H1 (cell line): Measurements from ENCODE around the gene SSNA1. TPM values are rescaled to one million over a fixed set of nuclear protein-coding genes. Genes with fewer than 3 reads are reported as not detected.
A peak's percentile ranks its signal among the peaks of the same experiment; 100 is the strongest.

Source experiments
- CTCF ChIA-PET: fragments of 300-600 bp; sonication (Branson Sonifier 250); formaldehyde crosslinking; loops from one replicate; lab custom pipeline; 2021; ENCODE audit not compliant: partially characterized antibody; lab: Charles Lee
- POLR2A ChIA-PET: fragments of 300-600 bp; sonication (Branson Sonifier 250); formaldehyde crosslinking; loops from one replicate; lab custom pipeline; 2021; ENCODE audit warnings: inconsistent platforms; ENCODE audit not compliant: partially characterized antibody; lab: Charles Lee
- DNase-seq, 2 experiments: peaks; one replicate each; pipeline versions ENCODE4 v3.0.0 to v3.0.0-alpha.2; 2010 to 2022; ENCODE audit warnings: low spot score in 2 of 2, low read depth in 1 of 2, mixed read lengths in 1 of 2
- FAIRE-seq: peaks from 2 replicates; lab custom pipeline; 2011; peaks lifted over from hg19 to GRCh38; lab: Jason Lieb, UNC
- H2AFZ ChIP-seq: 2 replicates; pipeline ENCODE4 v1.8.1; 2012; ENCODE audit warnings: low read length, inconsistent platforms
- H2AK5ac ChIP-seq: 2 replicates; pipeline ENCODE4 v1.6.1; 2013; ENCODE audit warnings: low read depth, low read length
- H2BK120ac ChIP-seq: replicated peaks from 2 replicates; pipeline ENCODE3; 2013; ENCODE audit warnings: low read depth, low read length, inconsistent platforms
- H2BK12ac ChIP-seq: 2 replicates; pipeline ENCODE4 v1.6.1; 2013; ENCODE audit warnings: low read depth, low read length
- H2BK15ac ChIP-seq: 2 replicates; pipeline ENCODE4 v1.6.1; 2013; ENCODE audit warnings: low read length
- H2BK20ac ChIP-seq: 2 replicates; pipeline ENCODE4 v1.6.1; 2013; ENCODE audit warnings: low read length
- H2BK5ac ChIP-seq: 2 replicates; pipeline ENCODE4 v1.6.1; 2013; ENCODE audit warnings: low read depth, low read length
- H3K14ac ChIP-seq: 2 replicates; pipeline ENCODE4 v1.6.1; 2013; ENCODE audit warnings: inconsistent platforms; ENCODE audit not compliant: insufficient read length
- H3K18ac ChIP-seq: 2 replicates; pipeline ENCODE4 v1.6.1; 2013; ENCODE audit warnings: low read length; ENCODE audit errors: extremely low read depth
- H3K23ac ChIP-seq: 2 replicates; pipeline ENCODE4 v1.6.1; 2013; ENCODE audit warnings: inconsistent platforms; ENCODE audit not compliant: insufficient read length
- H3K23me2 ChIP-seq: 2 replicates; pipeline ENCODE4 v1.6.1; 2013; ENCODE audit warnings: low read depth, low read length
- H3K27ac ChIP-seq: 2 replicates; pipeline ENCODE4 v1.6.1; 2011; ENCODE audit warnings: low read depth, low read length, inconsistent platforms
- H3K27me3 ChIP-seq, 4 experiments: replicated peaks in 1 of 4; 1 replicate in 1 of 4; 2 replicates in 3 of 4; pipeline versions ENCODE4 v1.6.1 to v1.8.1; 2011 to 2013; ENCODE audit warnings: low read length in 3 of 4, mild to moderate bottlenecking in 3 of 4, inconsistent platforms in 2 of 4, mixed read lengths in 2 of 4, moderate library complexity in 1 of 4; ENCODE audit not compliant: control insufficient read depth in 3 of 4, insufficient read depth in 3 of 4; ENCODE audit errors: extremely low read depth in 1 of 4
- H3K36me3 ChIP-seq, 4 experiments: 2 replicates each; pipeline versions ENCODE4 v1.6.1 to v1.8.1; 2011 to 2013; ENCODE audit warnings: mild to moderate bottlenecking in 4 of 4, low read length in 3 of 4, moderate library complexity in 2 of 4, control low read depth in 1 of 4, inconsistent platforms in 1 of 4; ENCODE audit not compliant: insufficient read depth in 4 of 4, control insufficient read depth in 2 of 4
- H3K4ac ChIP-seq: replicated peaks from 2 replicates; pipeline ENCODE3; 2013; ENCODE audit warnings: low read length, low read depth, mixed read lengths, inconsistent platforms; ENCODE audit not compliant: insufficient read length
- H3K4me1 ChIP-seq, 4 experiments: replicated peaks in 1 of 4; 1 replicate in 1 of 4; 2 replicates in 3 of 4; pipeline versions ENCODE4 v1.6.1 to v1.8.1; 2011 to 2013; ENCODE audit warnings: low read length in 3 of 4, inconsistent platforms in 2 of 4, mixed read lengths in 1 of 4; ENCODE audit not compliant: insufficient read depth in 4 of 4, control insufficient read depth in 3 of 4
- H3K4me2 ChIP-seq, 2 experiments: 2 replicates each; pipeline versions ENCODE4 v1.6.1 to v1.8.1; 2011 to 2013; ENCODE audit warnings: low read depth in 2 of 2, low read length in 2 of 2, control low read depth in 1 of 2, inconsistent platforms in 1 of 2, mild to moderate bottlenecking in 1 of 2; ENCODE audit not compliant: insufficient read depth in 1 of 2
- H3K4me3 ChIP-seq, 4 experiments: fragments of 200-600, 300-600 bp in 1 of 4; sonication (generic), shearing (Covaris generic), sonication (Bioruptor Twin) in 1 of 4; 2 replicates each; pipeline versions ENCODE4 v1.5.1 to v1.8.1; 2011 to 2016; ENCODE audit warnings: low read length in 4 of 4, low read depth in 3 of 4, control low read depth in 2 of 4, inconsistent platforms in 2 of 4, mild to moderate bottlenecking in 2 of 4, mixed read lengths in 1 of 4, moderate library complexity in 1 of 4; ENCODE audit not compliant: insufficient read depth in 2 of 4; ENCODE audit errors: extremely low read depth in 1 of 4
- H3K56ac ChIP-seq: replicated peaks from 2 replicates; pipeline ENCODE3; 2013; ENCODE audit warnings: low read depth, mild to moderate bottlenecking, mixed read lengths, low read length, inconsistent platforms; ENCODE audit not compliant: insufficient read length
- H3K79me1 ChIP-seq: 2 replicates; pipeline ENCODE4 v1.6.1; 2013; ENCODE audit warnings: low read depth, low read length, control low read depth
- H3K79me2 ChIP-seq, 2 experiments: 2 replicates each; pipeline versions ENCODE4 v1.6.1 to v1.8.1; 2012 to 2013; ENCODE audit warnings: low read length in 2 of 2, mild to moderate bottlenecking in 2 of 2, inconsistent platforms in 1 of 2; ENCODE audit not compliant: insufficient read depth in 2 of 2, control insufficient read depth in 1 of 2
- H3K9ac ChIP-seq, 4 experiments: replicated peaks in 1 of 4; 1 replicate in 1 of 4; 2 replicates in 3 of 4; pipeline versions ENCODE4 v1.6.1 to v1.8.1; 2011 to 2013; ENCODE audit warnings: low read depth in 3 of 4, low read length in 3 of 4, control low read depth in 2 of 4, mild to moderate bottlenecking in 2 of 4, moderate library complexity in 2 of 4, inconsistent platforms in 1 of 4; ENCODE audit errors: extremely low read depth in 1 of 4
- H3K9me3 ChIP-seq, 2 experiments: 2 replicates each; pipeline versions ENCODE4 v1.6.1 to v1.8.1; 2012 to 2013; ENCODE audit warnings: mild to moderate bottlenecking in 2 of 2, moderate library complexity in 2 of 2, control low read depth in 1 of 2, inconsistent platforms in 1 of 2, low read depth in 1 of 2, low read length in 1 of 2, mixed read lengths in 1 of 2; ENCODE audit not compliant: insufficient read depth in 2 of 2
- H4K20me1 ChIP-seq, 2 experiments: replicated peaks in 1 of 2; 2 replicates each; pipeline versions ENCODE3 to v1.8.1; 2011 to 2013; ENCODE audit warnings: inconsistent platforms in 2 of 2, low read length in 2 of 2, mild to moderate bottlenecking in 1 of 2; ENCODE audit not compliant: insufficient read depth in 2 of 2, control insufficient read depth in 1 of 2
- H4K5ac ChIP-seq: 2 replicates; pipeline ENCODE4 v1.6.1; 2013; ENCODE audit warnings: low read length, low read depth, mixed read lengths, inconsistent platforms; ENCODE audit not compliant: insufficient read length
- H4K8ac ChIP-seq: 2 replicates; pipeline ENCODE4 v1.8.0; 2013; ENCODE audit warnings: mild to moderate bottlenecking, moderate library complexity, low read length, inconsistent platforms; ENCODE audit not compliant: insufficient read depth; ENCODE audit errors: extremely low read depth
- H4K91ac ChIP-seq: replicated peaks from 2 replicates; pipeline ENCODE3; 2013; ENCODE audit warnings: low read length, mixed read lengths, inconsistent platforms; ENCODE audit not compliant: insufficient read length
- FOSL1 ChIP-seq: IDR thresholded peaks from 2 replicates; pipeline ENCODE4 v1.6.1; 2011; ENCODE audit warnings: mild to moderate bottlenecking, low read depth, low read length, moderate library complexity; ENCODE audit not compliant: insufficient read depth
- GTF2F1 ChIP-seq: IDR thresholded peaks from 2 replicates; pipeline ENCODE4 v1.6.1; 2012; ENCODE audit warnings: low read depth, low read length, improper control_type of control experiment, borderline replicate concordance
- HDAC2 ChIP-seq, 2 experiments: fragments of 300-600 bp in 1 of 2; sonication (generic) in 1 of 2; IDR thresholded peaks; 2 replicates each; pipeline ENCODE4 v1.6.1; 2011 to 2012; ENCODE audit warnings: low read depth in 2 of 2, low read length in 2 of 2, mild to moderate bottlenecking in 2 of 2, moderate library complexity in 2 of 2, borderline replicate concordance in 1 of 2, inconsistent platforms in 1 of 2
- KDM4A ChIP-seq: IDR thresholded peaks from one replicate; pipeline ENCODE4 v1.7.1; 2012; ENCODE audit warnings: low read depth, mild to moderate bottlenecking, moderate library complexity, low read length, inconsistent platforms; ENCODE audit not compliant: severe bottlenecking
- PHF8 ChIP-seq: fragments of 200-600 bp; sonication (generic); conservative IDR thresholded peaks from 2 replicates; pipeline ENCODE4 v1.7.1; 2012; ENCODE audit warnings: low read depth, mild to moderate bottlenecking, inconsistent platforms, low read length, moderate library complexity
- RAD21 ChIP-seq, 2 experiments: IDR thresholded peaks in 1 of 2; conservative IDR thresholded peaks in 1 of 2; 2 replicates each; pipeline ENCODE4 v1.6.1; 2011; ENCODE audit warnings: low read depth in 2 of 2, low read length in 2 of 2, improper control_type of control experiment in 1 of 2, inconsistent platforms in 1 of 2, mild to moderate bottlenecking in 1 of 2, moderate library complexity in 1 of 2
- RXRA ChIP-seq: IDR thresholded peaks from 2 replicates; pipeline ENCODE4 v1.6.1; 2011; ENCODE audit warnings: low read depth, mild to moderate bottlenecking, low read length, moderate library complexity; ENCODE audit not compliant: insufficient read depth
- SP1 ChIP-seq: IDR thresholded peaks from 2 replicates; pipeline ENCODE4 v1.6.1; 2011; ENCODE audit warnings: low read depth, low read length
- WGBS, 2 experiments: shearing (Covaris generic) in 1 of 2; methylation state at CpG; one replicate each; pipeline versions ENCODE4 v1.1.6 to v1.1.7; 2013 to 2015; ENCODE audit warnings: low lambda C conversion rate in 2 of 2, mixed read lengths in 2 of 2, inconsistent platforms in 1 of 2, low coverage in 1 of 2, missing lambda C conversion rate in 1 of 2; ENCODE audit not compliant: insufficient replicate concordance in 2 of 2, insufficient coverage in 1 of 2, insufficient read length in 1 of 2; ENCODE audit errors: extremely low coverage in 1 of 2, missing lambda C conversion rate in 1 of 2; 5-methylcytosine and 5-hydroxymethylcytosine counted together
- polyA plus RNA-seq, 7 experiments: library from polyadenylated mRNA; depleted of rRNA in 3 of 7; stranded (reverse) in 5 of 7; unstranded in 2 of 7; fragments of >200 nt in 5 of 7; fragments of 200-250 nt in 2 of 7; gene quantifications; 1 replicate in 5 of 7; 2 replicates in 1 of 7; 4 replicates in 1 of 7; pipeline versions ENCODE4 v1.2.1 to v1.2.3, GENCODE V29; 2011 to 2013; ENCODE audit warnings: missing spikeins in 2 of 7, mixed read lengths in 2 of 7
- total RNA-seq: library from RNA; stranded (reverse); fragmentation: NEBNext Ultra II Directional; extraction: Animal tissue kit (Norgen Biotek cat#: 25700); gene quantifications from 2 replicates; pipeline ENCODE4 v1.2.1, GENCODE V29; 2021

Gene SSNA1
- total and polyA plus RNA-seq, 2 of the 8 experiments (the other 6 are each of a cell fraction or from before 2014, with no cell fraction given), result 87.3 to 157 TPM

DNA sequence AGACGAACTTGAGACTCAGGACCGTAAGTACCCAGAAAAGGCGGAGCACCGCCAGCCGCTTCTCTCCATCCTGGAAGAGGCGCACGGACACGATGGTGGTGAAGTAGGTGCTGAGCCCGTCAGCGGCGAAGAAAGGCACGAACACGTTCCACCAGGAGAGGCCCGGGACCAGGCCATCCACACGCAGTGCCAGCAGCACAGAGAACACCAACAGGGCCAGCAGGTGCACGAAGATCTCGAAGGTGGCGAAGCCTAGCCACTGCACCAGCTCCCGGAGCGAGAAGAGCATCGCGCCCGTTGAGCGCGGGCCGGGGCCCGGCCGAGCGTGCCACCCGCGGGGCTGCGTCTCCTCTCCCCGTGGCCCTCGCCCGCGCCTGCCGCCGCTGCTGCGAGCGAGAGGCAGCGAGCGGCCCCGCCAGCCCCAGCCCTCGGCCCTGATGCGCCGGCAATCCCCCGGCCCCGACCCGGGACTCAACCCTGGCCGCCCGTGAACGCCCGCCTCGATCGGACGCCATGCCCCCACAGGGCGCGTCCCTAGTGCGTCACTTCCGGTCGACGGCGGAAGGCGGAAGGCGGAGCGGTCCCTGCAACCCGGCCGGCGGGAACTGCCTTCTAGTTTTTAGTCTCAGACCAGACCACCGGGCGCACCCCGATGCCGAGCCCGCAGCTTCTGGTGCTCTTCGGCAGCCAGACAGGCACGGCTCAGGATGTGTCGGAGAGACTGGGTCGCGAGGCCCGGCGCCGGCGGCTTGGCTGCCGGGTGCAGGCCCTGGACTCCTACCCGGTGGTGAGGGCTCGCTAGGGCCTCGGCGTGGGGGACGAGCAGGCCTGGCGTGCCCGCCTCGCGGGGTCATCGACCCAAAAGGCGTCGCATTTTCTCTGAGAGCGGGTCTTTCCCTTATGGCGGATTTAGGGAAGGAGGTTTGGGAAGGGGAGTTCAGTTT is 16.9 kb downstream of the SSNA1 start, which contains the start of the genes NDOR1 and TMEM203:
Gene NDOR1 (plus strand): TSS at position 575 of the 944 bp plus-strand sequence. CDS start 78 bp downstream, at position 653.
Gene TMEM203 (minus strand): TSS at position 523 of the 944 bp plus-strand sequence. CDS start 234 bp downstream, at position 289.
- H3K27me3 ChIP-seq, result no peaks in the 10 kb centered on the region
- no peak within 1 kb of the TSS for H3K23ac ChIP-seq
- H4K5ac ChIP-seq, result no peak within 1 kb of the TSS
- H3K79me1 ChIP-seq, result peaks cover 17% of the 10 kb centered on the region
- H3K9ac ChIP-seq, result peak within 1 kb of the TSS; percentile 84 to 99 (median 89)
- FAIRE-seq (no peak), DNase-seq (peak in 1 of 2 experiments; percentile 99)
- H2AFZ ChIP-seq, result no peak within 1 kb of the TSS
- H2AK5ac ChIP-seq, result no peak within 1 kb of the TSS
- H3K23me2 ChIP-seq, result peaks cover 15% of the 10 kb centered on the region
- H3K18ac ChIP-seq, result peak within 1 kb of the TSS; percentile 83
- CTCF ChIA-PET, result interaction anchor here (1.0 to 4.9 kb wide), 8 partner anchors 9 to 176 kb away, joined by 3 to 23 read pairs (median 4); partner anchors contain the start of genes ANAPC2 and SSNA1
- H2BK5ac ChIP-seq, result peak within 1 kb of the TSS; percentile 71
- H3K4me1 ChIP-seq, result peaks cover 7 to 25% (median 14%) of the 10 kb centered on the region in 4 experiments
- peaks cover 0 to 12% of the 10 kb centered on the region in 2 experiments for H4K20me1 ChIP-seq
- no peak within 1 kb of the TSS for H3K14ac ChIP-seq
- WGBS, 2 experiments, result 2% methylated on average over 89 of the region's 98 CpGs; no CpG with 5 or more reads in 1 of the 2 experiments
- peak within 1 kb of the TSS; percentile 90 to 91 for H3K4me2 ChIP-seq
- H2BK20ac ChIP-seq, result no peak within 1 kb of the TSS
- POLR2A ChIA-PET, result interaction anchor here (0.9 to 69.9 kb wide), 9 partner anchors 13 to 404 kb away, joined by 3 to 1462 read pairs (median 8); partner anchors contain the start of genes ANAPC2, CYSRT1, NELFB and RNF208
- no peak within 1 kb of the TSS for H4K91ac ChIP-seq
- H3K9me3 ChIP-seq, result no peaks in the 10 kb centered on the region
- peak within 1 kb of the TSS; percentile 38 for H3K56ac ChIP-seq
- H2BK120ac ChIP-seq, result no peak within 1 kb of the TSS
- H3K79me2 ChIP-seq, result peaks cover 0 to 46% of the 10 kb centered on the region in 2 experiments; a peak in 3 of 4 replicates
- H3K27ac ChIP-seq, result peak within 1 kb of the TSS; percentile 60; the same call in 1 of the 2 replicates
- peak within 1 kb of the TSS; percentile 94 for H3K4ac ChIP-seq
- peaks cover 0 to 4% (median 0%) of the 10 kb centered on the region in 4 experiments; a peak in 1 of 8 replicates for H3K36me3 ChIP-seq
- H4K8ac ChIP-seq, result peak within 1 kb of the TSS; percentile 97; the same call in 1 of the 2 replicates
- no peak within 1 kb of the TSS; the same call in 1 of the 2 replicates for H2BK15ac ChIP-seq
- H3K4me3 ChIP-seq, result peak within 1 kb of the TSS; percentile 78 to 96 (median 89)
- no peak within 1 kb of the TSS for H2BK12ac ChIP-seq
- TF ChIP-seq HDAC2 (IDR thresholded peaks at IDR 0.05; ENCODE audit: borderline replicate concordance in 1 of 2, low read depth in 2 of 2, low read length in 2 of 2), result 0 out of 4 replicates have a peak, but pooled peaks of 1 of the 2 experiments have one; percentile 80
- no peak for TF ChIP-seq FOSL1
- no peak for TF ChIP-seq SP1
- 0 out of 2 replicates have a peak, but pooled peaks have one; percentile 46 for TF ChIP-seq GTF2F1
- TF ChIP-seq RAD21 (IDR thresholded peaks at IDR 0.05 in 1 of 2, conservative IDR thresholded peaks at IDR 0.05 in 1 of 2; ENCODE audit: low read depth in 2 of 2, low read length in 2 of 2), result no peak
- peak; percentile 98 for TF ChIP-seq KDM4A
- peak; percentile 93 for TF ChIP-seq PHF8
- no peak for TF ChIP-seq RXRA
